Small intestine (tissue), 7 donors: ENCODE measurements around the gene CCDC187. TPM values are rescaled to one million over a fixed set of nuclear protein-coding genes. Genes with fewer than 3 reads are reported as not detected.

Experiments used
- DNase-seq, 2 donors: peaks; one replicate each; pipeline versions ENCODE4 v3.0.0 to v3.0.0-alpha.2; 2013
- FAIRE-seq: peaks from 2 replicates; lab custom pipeline; 2012; peaks lifted over from hg19 to GRCh38; lab: Jason Lieb, UNC
- H3K27ac ChIP-seq, 3 donors: one replicate each; pipeline ENCODE4 v1.5.1; 2013; ENCODE audit warnings: low read length in 2 of 3, mild to moderate bottlenecking in 2 of 3, control low read depth in 1 of 3, inconsistent platforms in 1 of 3, low read depth in 1 of 3, moderate library complexity in 1 of 3
- H3K27me3 ChIP-seq, 3 donors: one replicate each; pipeline ENCODE4 v1.6.1; 2013; ENCODE audit warnings: low read length in 3 of 3, inconsistent platforms in 1 of 3; ENCODE audit not compliant: control insufficient read depth in 3 of 3, insufficient read depth in 3 of 3
- H3K36me3 ChIP-seq, 3 donors: one replicate each; pipeline ENCODE4 v1.6.1; 2013; ENCODE audit warnings: low read length in 3 of 3, inconsistent platforms in 1 of 3, low read depth in 1 of 3, mild to moderate bottlenecking in 1 of 3, moderate library complexity in 1 of 3; ENCODE audit not compliant: control insufficient read depth in 3 of 3, insufficient read depth in 2 of 3
- H3K4me1 ChIP-seq, 3 donors: one replicate each; pipeline ENCODE4 v1.6.1; 2013; ENCODE audit warnings: low read length in 2 of 3, inconsistent platforms in 1 of 3, low read depth in 1 of 3, mild to moderate bottlenecking in 1 of 3, moderate library complexity in 1 of 3; ENCODE audit not compliant: control insufficient read depth in 3 of 3, insufficient read depth in 2 of 3
- H3K4me3 ChIP-seq, 3 donors: one replicate each; pipeline ENCODE4 v1.5.1; 2013; ENCODE audit warnings: low read length in 3 of 3, control low read depth in 1 of 3, inconsistent platforms in 1 of 3, low read depth in 1 of 3, mild to moderate bottlenecking in 1 of 3, moderate library complexity in 1 of 3
- H3K9me3 ChIP-seq, 2 donors: one replicate each; pipeline ENCODE4 v1.6.1; 2013; ENCODE audit warnings: low read depth in 1 of 2, low read length in 1 of 2; ENCODE audit not compliant: control insufficient read depth in 2 of 2, insufficient read depth in 1 of 2
- WGBS, 3 donors: extraction: QIAGEN DNeasy Blood & Tissue Kit; methylation state at CpG; one replicate each; pipeline ENCODE4 v1.1.7; 2013; 5-methylcytosine and 5-hydroxymethylcytosine counted together
- polyA plus RNA-seq, 4 donors: library from polyadenylated mRNA; stranded (reverse) in 3 of 4; unstranded in 1 of 4; fragments of 200-250 nt in 3 of 4; fragments of 120-200 nt in 1 of 4; gene quantifications; one replicate each; pipeline versions ENCODE4 v1.2.1 to v1.2.3, GENCODE V29; 2013
- donor health status: healthy with polysubstance abuse.
- donor health status: control.
- donor health status: control.
- donor health status: Bipolar disorder and iron deficiency.
- donor health status: healthy.

Gene CCDC187
- polyA plus RNA-seq, 4 donors: 0.01 to 2.7 TPM; not detected in 2

DNA sequence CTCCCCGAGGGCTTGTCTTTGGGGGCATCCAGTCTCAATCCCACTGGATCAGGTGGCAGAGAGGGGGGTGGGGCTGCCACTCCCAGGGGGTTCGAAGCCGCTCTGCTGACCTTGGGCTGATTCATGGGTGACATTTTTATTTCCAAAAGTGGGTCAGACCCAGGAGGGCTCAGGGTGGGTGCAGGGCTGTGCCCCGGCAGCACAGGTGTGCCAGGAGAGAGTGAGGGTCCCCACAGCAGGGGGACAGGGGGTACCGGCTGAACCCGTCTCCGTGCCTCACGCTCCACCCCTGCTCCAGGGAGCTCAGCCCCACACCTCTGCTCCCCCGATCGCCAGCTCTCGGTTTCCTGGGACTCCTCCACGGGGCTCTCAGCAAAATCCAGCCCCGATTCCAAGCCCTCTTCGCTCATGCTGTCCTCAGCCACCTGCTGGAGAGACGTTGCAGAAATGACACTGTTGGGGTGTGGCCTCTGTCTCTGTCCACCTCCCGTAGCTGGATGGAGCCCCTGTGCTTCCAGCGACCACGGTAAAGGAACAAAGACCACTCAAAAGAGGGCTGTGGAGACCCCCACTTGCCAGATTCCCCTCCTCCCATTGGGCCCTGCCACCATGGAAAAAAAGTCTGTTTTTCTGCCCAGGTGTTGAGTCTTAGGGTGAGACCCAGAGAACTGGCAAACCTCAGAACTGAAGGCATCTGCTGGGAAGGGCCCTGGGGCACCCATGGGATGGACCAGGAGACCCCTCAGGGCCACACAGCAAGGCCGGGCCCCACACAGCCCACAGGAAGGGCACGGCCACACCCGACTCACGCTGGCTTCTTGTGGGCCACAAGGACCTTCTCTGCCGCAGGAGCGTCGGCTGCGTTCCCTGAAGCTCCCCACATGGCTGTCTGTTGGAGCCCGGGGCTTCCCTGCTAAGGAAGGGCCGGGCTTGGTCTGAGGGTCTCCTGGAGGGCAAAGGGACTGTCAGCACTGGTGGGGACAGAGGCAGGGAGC is 47.7 kb downstream of the CCDC187 start:
- DNase-seq (no peak), FAIRE-seq (no peak)
- Histone ChIP-seq H3K27ac (no peak overlapping the region), H3K4me1 (no peaks in the 10 kb centered on the region), H3K27me3 (peaks cover 0 to 11% (median 0%) of the 10 kb centered on the region in 3 donors), H3K36me3 (no peaks in the 10 kb centered on the region), H3K9me3 (no peaks in the 10 kb centered on the region), H3K4me3 (no peak overlapping the region)
- WGBS, 3 donors: 47 to 63% (median 52%) methylated on average over 28 of the region's 28 CpGs

GRCh38 chr9:136255166-136255538 is 48.7 kb downstream of the CCDC187 start:
- WGBS, 3 donors: 13 to 49% (median 27%) methylated on average over 12 of the region's 12 CpGs
- FAIRE-seq (no peak), DNase-seq (no peak)
- Histone ChIP-seq H3K4me1 (no peaks in the 10 kb centered on the region), H3K9me3 (no peaks in the 10 kb centered on the region), H3K27ac (no peak overlapping the region), H3K27me3 (peaks cover 0 to 20% (median 0%) of the 10 kb centered on the region in 3 donors), H3K4me3 (no peak overlapping the region), H3K36me3 (no peaks in the 10 kb centered on the region)

GRCh38 chr9:136254381-136255165 is 49.3 kb downstream of the CCDC187 start:
- no peak for DNase-seq
- Histone ChIP-seq H3K27me3 (peaks cover 0 to 25% (median 0%) of the 10 kb centered on the region in 3 donors), H3K36me3 (no peaks in the 10 kb centered on the region), H3K4me3 (no peak overlapping the region), H3K4me1 (no peaks in the 10 kb centered on the region), H3K27ac (no peak overlapping the region), H3K9me3 (no peaks in the 10 kb centered on the region)
- FAIRE-seq: no peak
- WGBS, 3 donors: 55 to 65% (median 64%) methylated on average over 22 to 25 of the region's 25 CpGs

DNA sequence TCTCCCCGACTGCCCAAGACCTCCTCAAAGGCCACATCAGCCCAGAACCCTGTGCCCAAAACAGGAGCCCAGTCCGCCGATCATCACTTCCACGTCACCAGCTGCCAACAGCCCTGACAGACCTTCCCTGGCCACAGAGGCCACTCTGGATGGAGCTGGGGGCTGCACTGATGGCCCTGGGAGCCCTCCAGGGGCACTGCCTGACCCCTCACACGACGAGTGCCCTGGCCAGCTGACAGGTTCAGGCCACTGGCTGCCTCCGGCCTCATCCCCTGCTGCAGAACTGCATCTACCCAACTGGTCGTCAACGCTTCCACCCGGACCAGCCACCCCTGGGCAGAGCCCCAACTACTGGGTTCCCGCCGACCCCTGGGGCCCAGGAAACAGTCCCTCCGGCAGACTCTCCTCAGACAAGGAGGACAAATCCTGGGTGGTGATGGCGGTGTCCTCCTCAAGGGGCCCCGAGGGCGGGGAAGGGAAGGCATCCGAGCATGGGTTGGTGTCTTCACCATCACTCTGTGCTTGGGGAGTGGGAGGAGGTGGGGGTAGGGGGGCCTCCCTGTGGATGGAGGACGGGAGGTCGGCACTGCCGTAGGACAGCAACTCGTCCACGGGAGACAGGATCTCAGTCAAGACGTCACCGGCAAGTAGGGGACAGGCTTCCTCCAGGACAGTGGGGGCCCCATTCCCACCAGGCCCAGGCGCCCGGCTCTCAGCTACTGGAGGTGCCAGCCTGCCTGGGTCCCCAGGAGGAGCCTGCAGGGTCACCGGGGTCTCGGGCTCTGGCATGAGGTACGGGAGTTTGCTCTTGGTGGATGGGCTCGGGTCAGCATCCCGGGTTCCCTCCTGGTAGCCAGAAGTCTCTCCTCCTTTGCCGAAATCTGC is 50.4 kb downstream of the CCDC187 start:
- Histone ChIP-seq H3K4me3 (no peak overlapping the region), H3K27me3 (peaks cover 0 to 36% (median 0%) of the 10 kb centered on the region in 3 donors), H3K9me3 (no peaks in the 10 kb centered on the region), H3K27ac (no peak overlapping the region), H3K36me3 (no peaks in the 10 kb centered on the region), H3K4me1 (no peaks in the 10 kb centered on the region)
- DNase-seq (no peak), FAIRE-seq (no peak)
- 76 to 84% (median 77%) methylated on average over 28 to 32 of the region's 32 CpGs for WGBS, 3 donors

DNA sequence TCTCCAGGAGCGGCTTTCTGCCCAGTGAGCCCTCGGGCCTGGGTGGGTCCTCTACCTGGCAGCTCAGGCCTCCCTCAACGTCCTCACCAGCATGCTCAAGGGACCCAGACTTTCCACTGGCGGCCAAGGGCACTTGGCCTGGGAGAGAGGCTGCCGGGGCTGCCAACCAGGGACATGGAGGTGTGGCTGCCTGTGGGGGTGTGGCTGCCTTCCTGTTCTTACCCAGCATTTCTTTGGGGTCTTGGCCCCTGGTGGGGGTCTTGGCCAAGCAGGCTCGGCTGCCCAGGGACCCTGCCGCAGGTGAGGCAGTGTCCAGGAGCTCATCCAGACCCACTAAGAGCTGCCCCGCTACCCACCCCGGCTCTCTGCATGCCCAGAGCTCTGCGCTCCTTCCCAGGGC is 51.0 kb downstream of the CCDC187 start:
- H3K9me3 ChIP-seq: no peaks in the 10 kb centered on the region
- no peak overlapping the region for H3K4me3 ChIP-seq
- DNase-seq (no peak), FAIRE-seq (no peak)
- H3K27me3 ChIP-seq: peaks cover 0 to 38% (median 0%) of the 10 kb centered on the region in 3 donors
- H3K4me1 ChIP-seq: no peaks in the 10 kb centered on the region
- 78 to 84% (median 81%) methylated on average over 8 to 10 of the region's 10 CpGs for WGBS, 3 donors
- H3K36me3 ChIP-seq: no peaks in the 10 kb centered on the region
- H3K27ac ChIP-seq: no peak overlapping the region

GRCh38 chr9:136252281-136252680 is 51.6 kb downstream of the CCDC187 start:
- FAIRE-seq (no peak), DNase-seq (no peak)
- 87 to 94% (median 92%) methylated on average over 25 to 29 of the region's 29 CpGs for WGBS, 3 donors
- Histone ChIP-seq H3K9me3 (no peaks in the 10 kb centered on the region), H3K27ac (no peak overlapping the region), H3K36me3 (no peaks in the 10 kb centered on the region), H3K4me1 (no peaks in the 10 kb centered on the region), H3K4me3 (no peak overlapping the region), H3K27me3 (peaks cover 0 to 42% (median 0%) of the 10 kb centered on the region in 3 donors)

DNA sequence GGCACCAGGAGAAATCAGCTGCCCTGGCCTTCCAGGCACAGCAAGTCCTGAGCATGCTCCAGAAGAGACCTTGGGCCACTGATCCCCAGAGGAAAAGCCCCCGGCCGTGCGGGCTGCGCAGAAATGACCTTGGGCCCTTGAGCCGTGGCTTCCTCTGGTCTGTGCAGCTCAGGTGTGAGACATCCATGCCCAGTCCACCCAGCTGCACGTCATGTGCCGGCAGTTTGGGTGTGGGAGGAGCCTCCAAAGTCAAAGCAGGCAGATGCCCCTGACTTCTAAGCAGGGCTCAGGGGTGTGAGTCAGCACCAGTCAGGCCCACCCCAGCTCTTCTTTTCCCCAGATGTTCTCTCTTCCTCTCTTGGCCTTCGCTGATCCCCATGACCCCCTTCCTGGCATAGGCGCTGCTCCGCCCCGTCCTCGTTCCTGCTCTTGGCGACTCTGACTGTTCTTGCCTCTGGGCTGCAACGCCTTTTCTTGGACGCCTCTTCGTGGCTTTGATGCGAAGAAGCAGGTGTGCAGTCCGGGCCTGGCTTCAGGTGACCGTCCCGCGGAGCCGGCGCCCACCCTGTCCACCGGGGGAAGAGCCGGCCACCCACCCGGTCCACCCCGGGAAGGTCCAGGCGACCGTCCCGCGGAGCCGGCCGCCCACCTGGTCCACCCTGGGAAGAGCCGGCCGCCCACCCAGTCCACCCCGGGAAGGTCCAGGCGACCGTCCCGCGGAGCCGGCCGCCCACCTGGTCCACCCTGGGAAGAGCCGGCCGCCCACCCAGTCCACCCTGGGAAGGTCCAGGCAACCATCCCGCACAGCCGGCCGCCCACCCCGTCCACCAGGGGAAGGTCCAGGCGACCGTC is 52.4 kb downstream of the CCDC187 start:
- DNase-seq (no peak), FAIRE-seq (no peak)
- H3K27ac ChIP-seq: no peak overlapping the region
- peaks cover 0 to 50% (median 0%) of the 10 kb centered on the region in 3 donors for H3K27me3 ChIP-seq
- WGBS, 3 donors: 79 to 89% (median 80%) methylated on average over 32 to 50 of the region's 50 CpGs
- H3K4me3 ChIP-seq: no peak overlapping the region
- no peaks in the 10 kb centered on the region for H3K36me3 ChIP-seq
- no peaks in the 10 kb centered on the region for H3K4me1 ChIP-seq
- peaks cover 0 to 3% of the 10 kb centered on the region in 2 donors for H3K9me3 ChIP-seq
